IPS-20b (cell line): Measurements from ENCODE around the gene DEPDC1.

ENCODE experiments used
- H3K27ac ChIP-seq: one replicate; pipeline ENCODE4 v1.5.1; 2013; ENCODE audit warnings: low read length
- H3K27me3 ChIP-seq: 2 replicates; pipeline ENCODE4 v1.6.1; 2013; ENCODE audit warnings: mild to moderate bottlenecking, low read length, inconsistent platforms; ENCODE audit not compliant: insufficient read depth
- H3K36me3 ChIP-seq: 2 replicates; pipeline ENCODE4 v1.6.1; 2013; ENCODE audit warnings: low read depth, mild to moderate bottlenecking, inconsistent platforms, low read length, moderate library complexity; ENCODE audit not compliant: insufficient read depth
- H3K4me1 ChIP-seq: 2 replicates; pipeline ENCODE4 v1.6.1; 2013; ENCODE audit warnings: mild to moderate bottlenecking, control low read depth, inconsistent platforms, low read length, moderate library complexity; ENCODE audit not compliant: insufficient read depth
- H3K4me3 ChIP-seq: 2 replicates; pipeline ENCODE4 v1.5.1; 2013; ENCODE audit warnings: mild to moderate bottlenecking, low read length, inconsistent platforms
- H3K9ac ChIP-seq: 2 replicates; pipeline ENCODE4 v1.6.1; 2013; ENCODE audit warnings: low read depth, mild to moderate bottlenecking, inconsistent platforms, low read length, moderate library complexity
- H3K9me3 ChIP-seq: 2 replicates; pipeline ENCODE4 v1.6.1; 2013; ENCODE audit warnings: mild to moderate bottlenecking, low read depth, low read length, inconsistent platforms; ENCODE audit not compliant: insufficient read depth

Gene DEPDC1

DNA sequence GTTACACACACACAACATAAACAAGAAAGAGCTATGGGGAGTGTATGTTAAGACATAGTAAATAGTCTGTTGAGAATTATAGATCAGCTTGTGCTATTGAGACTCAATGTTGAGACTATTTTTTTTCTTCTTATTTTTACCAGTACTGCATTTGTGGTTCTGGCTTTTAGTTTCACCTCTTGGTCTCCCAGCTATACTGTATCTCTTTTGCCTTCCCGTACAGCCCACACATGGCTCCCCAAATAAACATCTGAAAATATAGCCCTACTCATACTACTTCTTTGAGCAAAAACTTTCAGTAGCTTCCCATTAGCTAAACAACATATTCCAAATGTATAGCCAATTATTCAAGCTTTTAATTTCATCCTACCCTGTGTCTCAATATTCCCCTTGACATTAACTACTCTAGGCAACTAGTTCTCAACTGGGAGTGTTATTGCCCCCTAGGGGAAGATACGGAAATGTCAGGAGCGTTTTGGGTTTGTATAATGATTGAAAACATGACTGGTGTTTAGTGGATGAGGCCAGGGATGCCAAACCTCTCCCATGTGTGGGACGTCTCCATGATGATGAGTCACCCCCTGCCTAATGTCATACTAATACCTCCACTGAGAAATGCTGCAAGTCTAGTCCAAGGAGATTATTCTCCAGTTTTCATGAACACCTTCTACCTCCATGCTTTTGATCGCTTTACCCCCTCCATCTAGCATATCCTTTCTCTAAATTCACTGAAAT lies 53.9 kb downstream of the DEPDC1 start:
- H3K36me3 ChIP-seq = no peaks in the 10 kb centered on the region
- H3K9me3 ChIP-seq = no peaks in the 10 kb centered on the region
- H3K27me3 ChIP-seq = no peaks in the 10 kb centered on the region
- peaks cover 7% of the 10 kb centered on the region; the same call in 1 of the 2 replicates for H3K4me1 ChIP-seq
- no peak overlapping the region for H3K9ac ChIP-seq
- no peak overlapping the region for H3K27ac ChIP-seq
- H3K4me3 ChIP-seq = no peak overlapping the region

DNA sequence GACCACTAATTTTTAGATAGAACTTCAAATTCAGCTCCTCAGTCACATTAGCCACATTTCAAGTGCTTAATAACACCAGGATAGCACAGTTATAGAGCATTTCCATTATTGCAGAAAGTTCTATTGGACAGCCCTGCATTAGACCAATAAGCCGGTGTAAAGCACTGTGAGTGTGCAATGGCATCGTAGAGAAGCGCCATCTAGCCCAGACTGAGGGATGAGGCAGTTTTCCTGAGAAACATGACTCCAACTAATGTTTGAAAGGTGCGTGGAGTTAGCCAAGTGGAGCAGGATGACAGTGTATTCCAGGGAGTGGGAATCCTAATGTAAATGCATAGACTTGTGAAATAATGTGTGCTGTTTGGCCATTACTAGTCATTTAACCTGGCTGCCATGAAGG lies 54.9 kb downstream of the DEPDC1 start:
- no peaks in the 10 kb centered on the region for H3K27me3 ChIP-seq

DNA sequence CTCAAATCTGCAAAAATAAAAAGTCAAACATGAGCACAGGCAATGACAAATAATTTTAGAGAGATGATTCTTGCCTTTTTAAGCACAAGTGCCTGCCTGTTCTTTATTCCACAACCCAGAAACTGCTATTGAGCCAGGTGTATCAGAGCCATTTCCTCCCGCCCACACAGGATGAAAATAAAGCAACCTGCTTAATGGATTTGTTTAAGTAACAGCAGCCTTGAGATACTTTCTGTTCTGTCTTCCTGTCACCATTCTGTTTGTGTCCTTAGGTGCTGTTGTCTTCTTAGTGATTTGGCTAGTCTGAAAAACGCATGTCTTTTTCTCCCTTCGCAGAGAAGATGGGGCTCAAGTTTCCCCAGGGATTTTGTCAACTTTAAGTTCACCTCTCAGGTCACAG lies 58.6 kb downstream of the DEPDC1 start:
- Histone ChIP-seq H3K9me3 (no peaks in the 10 kb centered on the region), H3K4me1 (peaks cover 10% of the 10 kb centered on the region; the same call in 1 of the 2 replicates), H3K27me3 (no peaks in the 10 kb centered on the region), H3K36me3 (no peaks in the 10 kb centered on the region), H3K4me3 (no peak overlapping the region), H3K27ac (no peak overlapping the region), H3K9ac (no peak overlapping the region)

More for the DNA sequence above, 54.9 kb downstream of the DEPDC1 start:
- Histone ChIP-seq H3K9ac (no peak overlapping the region), H3K4me3 (no peak overlapping the region), H3K27ac (no peak overlapping the region), H3K4me1 (peaks cover 10% of the 10 kb centered on the region; the same call in 1 of the 2 replicates), H3K9me3 (no peaks in the 10 kb centered on the region), H3K36me3 (no peaks in the 10 kb centered on the region)

DNA sequence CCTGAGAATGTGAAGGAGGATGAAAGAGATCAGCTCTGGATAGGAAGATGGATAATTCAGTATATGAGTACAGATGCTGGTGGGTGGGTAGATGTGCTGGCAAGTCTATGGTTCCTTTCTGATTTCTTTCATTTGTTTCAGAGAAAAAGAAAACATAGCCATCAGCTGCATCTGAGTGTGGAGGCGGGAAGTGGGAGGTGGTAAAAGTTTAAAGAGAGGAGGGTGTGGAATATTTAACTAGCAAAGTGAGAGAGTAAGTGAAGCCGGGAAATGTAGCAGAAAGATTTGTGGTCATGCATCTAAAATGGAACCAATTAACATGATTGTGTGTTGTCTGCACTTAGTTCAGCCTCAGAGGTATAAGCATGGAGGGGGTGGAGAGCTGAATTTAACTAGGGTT lies 63.5 kb downstream of the DEPDC1 start:
- peaks cover 8% of the 10 kb centered on the region; the same call in 1 of the 2 replicates for H3K4me1 ChIP-seq
- H3K27me3 ChIP-seq = no peaks in the 10 kb centered on the region
- no peak overlapping the region for H3K4me3 ChIP-seq
- H3K9me3 ChIP-seq = no peaks in the 10 kb centered on the region
- no peak overlapping the region for H3K27ac ChIP-seq
- H3K9ac ChIP-seq = no peak overlapping the region
- H3K36me3 ChIP-seq = no peaks in the 10 kb centered on the region

DNA sequence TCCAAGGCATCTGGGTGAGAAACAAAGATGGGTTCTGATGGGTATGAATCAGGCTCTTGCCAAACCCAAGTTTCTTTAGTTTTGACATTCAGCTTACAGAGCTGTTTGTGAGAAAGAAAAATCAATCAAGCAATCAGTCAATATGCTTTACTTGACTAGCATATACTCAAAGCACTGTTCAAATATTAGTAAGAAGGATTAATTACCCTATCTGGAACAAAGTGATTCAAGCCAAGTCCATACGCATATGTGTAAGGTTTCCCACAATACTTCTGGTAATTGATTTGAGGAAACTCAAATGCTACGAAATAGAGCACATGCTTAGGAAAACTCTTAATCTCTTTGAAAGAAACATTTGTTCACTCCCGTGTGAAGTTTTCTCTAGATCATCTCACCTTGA lies 65.8 kb downstream of the DEPDC1 start:
- no peaks in the 10 kb centered on the region for H3K9me3 ChIP-seq

DNA sequence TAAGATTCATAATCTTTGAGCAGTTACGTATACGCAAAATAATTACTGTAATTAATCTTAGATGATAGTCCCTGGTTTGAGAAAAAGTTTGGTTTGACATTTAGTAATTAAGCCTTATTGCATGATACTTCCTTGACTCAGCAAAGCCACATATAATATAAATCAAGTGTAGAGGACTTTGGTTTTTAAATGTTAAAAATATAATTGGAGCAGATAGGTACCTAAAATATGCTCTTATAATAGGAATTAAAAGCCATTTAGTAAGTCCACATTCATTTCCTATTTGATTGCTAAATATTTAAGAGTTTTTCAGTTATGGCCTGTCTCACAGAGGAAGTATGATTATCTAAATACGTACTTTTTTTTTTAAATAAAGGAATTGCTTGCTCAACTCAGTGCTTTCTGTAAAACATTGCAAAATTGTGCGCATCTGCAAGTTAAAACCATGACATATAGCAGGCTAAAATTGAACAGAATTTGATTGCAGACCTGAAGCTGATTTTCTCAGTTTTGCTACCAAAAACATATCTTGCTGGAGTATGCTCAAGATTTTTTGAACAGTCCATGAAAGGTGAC lies 67.6 kb downstream of the DEPDC1 start:
- H3K9me3 ChIP-seq = no peaks in the 10 kb centered on the region
- no peak overlapping the region for H3K9ac ChIP-seq
- no peak overlapping the region for H3K4me3 ChIP-seq
- no peak overlapping the region for H3K27ac ChIP-seq
- H3K36me3 ChIP-seq = no peaks in the 10 kb centered on the region
- no peaks in the 10 kb centered on the region for H3K27me3 ChIP-seq
- H3K4me1 ChIP-seq = no peaks in the 10 kb centered on the region

More for the DNA sequence above, 65.8 kb downstream of the DEPDC1 start:
- no peaks in the 10 kb centered on the region for H3K27me3 ChIP-seq
- no peaks in the 10 kb centered on the region for H3K36me3 ChIP-seq
- no peaks in the 10 kb centered on the region for H3K4me1 ChIP-seq
- H3K27ac ChIP-seq = no peak overlapping the region
- no peak overlapping the region for H3K4me3 ChIP-seq
- no peak overlapping the region for H3K9ac ChIP-seq

DNA sequence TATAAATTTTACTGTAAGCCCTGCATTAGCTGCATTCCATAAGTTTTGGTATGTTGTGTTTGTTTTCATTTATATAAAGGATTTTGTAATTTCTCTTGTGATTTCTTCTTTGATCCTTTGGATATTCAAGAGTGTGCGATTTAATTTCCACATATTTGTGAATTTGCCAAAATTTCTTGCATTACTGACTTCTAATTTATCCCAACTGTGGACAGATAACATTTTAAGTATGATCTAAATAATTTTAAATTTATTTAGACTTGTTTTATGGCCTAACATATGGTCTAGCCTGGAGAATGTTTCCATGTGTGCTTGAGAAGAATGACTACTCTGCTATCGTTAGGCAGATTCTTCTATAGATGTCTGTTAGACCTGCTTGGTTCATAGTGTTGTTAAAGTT lies 70.3 kb downstream of the DEPDC1 start:
- Histone ChIP-seq H3K27ac (no peak overlapping the region), H3K4me1 (no peaks in the 10 kb centered on the region), H3K27me3 (no peaks in the 10 kb centered on the region), H3K9me3 (no peaks in the 10 kb centered on the region), H3K9ac (no peak overlapping the region), H3K36me3 (no peaks in the 10 kb centered on the region), H3K4me3 (no peak overlapping the region)
